GM19467 (cell line): Measurements from ENCODE around the gene GJC2.
A peak's percentile ranks its signal among the peaks of the same experiment; 100 is the strongest.
"Not testable (repeated sequence)": the region's sequence is repeated elsewhere in the genome, so short reads cannot be mapped to it uniquely, and the experiment has no call there.

ENCODE experiments used
- ATAC-seq: cut with Tn5 transposase; IDR thresholded peaks from one replicate; pipeline ENCODE4 v1.9.1; 2021; ENCODE audit warnings: mild to moderate bottlenecking, moderate library complexity; ENCODE audit not compliant: unreplicated experiment

Gene GJC2

DNA sequence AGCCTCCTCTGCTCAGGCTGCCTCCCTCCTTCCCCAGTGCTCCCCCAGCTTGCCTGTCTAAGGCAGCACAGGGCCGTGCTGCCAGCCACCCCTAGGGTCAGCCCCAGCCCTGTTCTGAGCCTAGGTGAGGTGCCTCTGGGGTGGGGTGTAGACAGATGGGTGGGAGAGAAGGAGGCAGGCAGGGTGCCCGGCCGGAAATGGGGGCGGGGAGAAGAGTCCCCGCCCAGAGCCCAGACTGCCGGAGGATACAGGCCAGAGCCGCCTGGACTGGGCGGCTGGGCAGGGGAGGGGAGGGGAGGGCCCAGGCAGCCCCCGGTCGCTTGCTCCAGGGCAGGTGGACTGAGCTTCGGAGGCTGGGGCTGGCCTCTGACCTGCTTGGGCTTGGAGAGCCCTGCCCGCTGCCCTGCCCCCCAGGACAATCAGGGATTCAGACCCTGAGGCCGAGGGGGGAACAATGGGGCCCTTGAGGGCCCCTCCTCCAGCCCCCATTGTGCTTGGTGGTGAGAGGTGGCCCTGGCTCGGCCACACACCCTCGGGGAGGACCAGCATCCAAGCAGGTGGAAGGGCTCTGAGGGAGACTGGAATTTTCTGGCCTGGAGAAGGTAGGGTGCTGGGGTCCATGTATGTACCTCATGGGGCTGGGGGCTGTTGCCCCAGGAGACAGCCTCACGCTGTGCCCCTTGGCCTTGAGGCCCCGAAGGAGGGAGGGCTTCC, at the start of gene GJC2:
Gene GJC2, plus strand, starts transcription at position 525 of the 714 bp plus-strand sequence. CDS start 7,829 bp downstream, outside the sequence.
- no peak for ATAC-seq

DNA sequence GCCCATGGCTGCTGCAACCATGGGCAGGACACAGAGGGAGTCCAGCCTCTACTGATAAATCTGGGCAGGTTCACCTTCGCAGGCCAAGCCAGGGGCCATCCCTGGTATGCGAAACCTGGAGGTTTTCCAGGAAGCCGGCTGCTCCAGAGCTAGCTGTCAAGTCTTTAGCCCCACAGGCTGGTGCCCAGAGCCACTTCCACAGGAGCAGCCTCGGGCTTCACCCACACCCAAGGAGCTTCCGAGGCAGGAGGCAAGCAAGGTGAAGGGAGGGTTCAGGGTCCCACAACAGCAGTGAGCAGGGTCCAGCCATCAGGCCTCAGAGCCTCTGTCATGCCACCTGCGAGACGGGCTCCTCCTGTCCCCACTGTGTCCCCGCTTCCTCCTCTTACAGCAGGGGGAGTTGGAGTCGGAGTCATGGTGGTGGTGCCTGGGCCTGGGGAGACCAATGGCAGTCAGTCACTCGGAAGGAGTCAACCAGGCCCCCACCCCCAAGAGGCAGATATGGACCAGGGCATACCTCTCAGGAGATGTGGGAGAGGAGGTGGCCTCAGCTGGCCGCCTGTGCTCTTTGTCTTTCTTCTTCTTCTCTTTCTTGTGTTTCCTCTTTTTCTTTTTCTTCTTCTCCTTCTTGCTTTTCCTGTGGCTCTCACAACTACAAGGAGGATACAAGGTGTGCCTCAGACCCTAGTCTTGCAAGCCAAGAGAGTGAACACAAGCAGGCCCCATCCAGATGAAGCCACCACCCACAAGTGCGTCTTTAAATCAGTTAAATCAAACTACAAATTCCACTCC, 48.7 kb upstream of the GJC2 start:
- no peak for ATAC-seq

DNA sequence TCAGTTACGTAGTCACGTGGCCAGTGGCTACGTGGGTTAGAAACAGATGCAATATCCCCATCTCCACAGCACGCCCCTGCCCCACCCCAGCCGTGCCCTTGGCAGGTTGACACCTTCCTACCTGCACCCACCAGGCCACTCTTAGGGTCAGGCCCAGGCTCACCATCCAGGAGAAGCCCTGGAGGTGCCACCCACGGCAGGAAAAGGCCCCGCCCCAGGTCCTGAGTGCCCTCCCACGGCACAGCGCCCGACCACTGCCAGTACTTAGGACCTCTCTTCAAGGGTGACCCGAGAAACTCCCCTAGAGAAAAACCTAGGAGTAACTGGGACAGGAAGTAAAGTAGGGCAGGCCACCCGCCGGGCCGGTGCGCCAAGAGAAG, 48.1 kb upstream of the GJC2 start:
- no peak for ATAC-seq

DNA sequence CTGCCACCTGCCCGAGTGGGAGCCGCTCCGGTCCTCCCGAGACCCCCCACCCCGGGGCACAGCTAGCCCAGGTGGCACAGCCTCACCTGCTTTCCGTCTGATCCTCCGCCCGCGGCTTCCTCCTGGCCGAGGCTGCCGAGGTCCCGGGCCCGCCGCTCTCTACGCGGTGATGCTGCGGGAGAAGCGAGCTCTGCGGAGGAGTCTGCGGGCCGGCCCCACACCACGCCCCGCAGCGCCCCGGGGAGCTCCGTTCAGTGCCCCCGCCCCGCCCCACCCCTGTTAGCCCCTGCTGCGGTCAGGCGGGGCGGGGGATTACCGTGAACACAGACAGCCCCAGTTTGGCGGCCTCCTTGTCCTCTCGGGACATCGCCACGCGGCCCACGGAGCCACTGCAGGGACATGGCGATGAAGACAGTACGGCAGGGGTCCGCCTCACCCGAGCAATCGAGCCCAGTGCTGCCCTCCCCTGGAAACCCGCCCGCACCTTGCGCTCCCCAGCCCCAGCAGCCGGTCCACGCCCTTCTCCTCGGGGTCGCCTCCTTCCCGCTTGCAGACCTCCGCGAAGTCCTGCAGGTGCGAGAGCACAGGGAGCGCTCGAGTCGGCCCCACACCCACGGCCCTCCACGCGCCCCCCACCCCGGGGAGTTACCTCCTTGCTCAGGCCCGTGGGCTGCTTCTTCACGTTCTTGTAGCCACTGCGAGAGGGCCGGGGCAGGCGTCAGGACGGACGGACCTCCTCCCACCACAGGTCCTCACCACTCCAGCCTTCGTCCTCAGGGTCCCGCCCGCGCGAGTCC, 47.5 kb upstream of the GJC2 start:
- ATAC-seq, result peak; percentile 19

DNA sequence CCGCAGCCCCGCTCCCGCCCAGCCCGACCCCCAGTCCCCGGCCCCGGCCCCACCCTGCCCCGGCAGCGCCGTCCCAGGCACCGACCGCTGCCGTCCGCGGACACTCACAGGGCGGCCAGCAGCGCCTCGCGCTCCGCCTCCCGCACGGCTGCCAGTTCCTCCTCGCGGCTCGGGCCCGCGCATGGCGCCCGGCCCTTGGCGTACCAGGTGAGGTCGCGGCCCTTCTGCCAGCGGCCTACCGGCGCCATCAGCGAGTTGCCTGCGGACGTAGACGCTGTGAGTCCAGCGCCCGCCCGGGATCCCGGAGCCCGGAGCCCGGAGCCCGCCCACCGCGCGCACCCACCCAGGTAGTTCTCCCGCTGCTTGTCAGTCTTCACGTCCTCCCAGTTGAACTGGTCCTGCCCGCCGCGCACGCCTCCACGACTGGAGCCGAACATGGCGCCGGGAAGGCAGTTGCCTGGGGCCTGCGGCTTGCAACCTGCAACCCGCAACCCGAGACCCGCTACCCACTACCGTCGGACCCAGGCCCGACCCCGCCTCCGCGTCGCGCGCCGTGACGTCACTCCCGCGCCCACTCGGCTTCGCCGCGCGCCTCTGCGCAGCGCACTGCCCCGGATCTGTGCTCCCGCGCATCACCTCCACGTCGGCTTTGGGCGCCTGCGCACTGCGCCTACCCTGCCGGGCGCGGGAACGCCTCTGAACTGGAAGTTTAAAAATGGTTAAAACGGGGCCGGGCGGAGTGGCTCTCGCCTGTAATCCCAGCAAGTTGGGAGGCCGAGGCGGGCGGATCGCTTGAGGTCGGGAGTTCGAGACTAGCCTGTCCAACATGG, 46.7 kb upstream of the GJC2 start, which contains the start of gene C1orf35:
Gene C1orf35, minus strand, starts transcription at position 535 of the 830 bp plus-strand sequence. Its CDS starts 98 bp downstream, at position 437.
- peak; percentile 56 for ATAC-seq

DNA sequence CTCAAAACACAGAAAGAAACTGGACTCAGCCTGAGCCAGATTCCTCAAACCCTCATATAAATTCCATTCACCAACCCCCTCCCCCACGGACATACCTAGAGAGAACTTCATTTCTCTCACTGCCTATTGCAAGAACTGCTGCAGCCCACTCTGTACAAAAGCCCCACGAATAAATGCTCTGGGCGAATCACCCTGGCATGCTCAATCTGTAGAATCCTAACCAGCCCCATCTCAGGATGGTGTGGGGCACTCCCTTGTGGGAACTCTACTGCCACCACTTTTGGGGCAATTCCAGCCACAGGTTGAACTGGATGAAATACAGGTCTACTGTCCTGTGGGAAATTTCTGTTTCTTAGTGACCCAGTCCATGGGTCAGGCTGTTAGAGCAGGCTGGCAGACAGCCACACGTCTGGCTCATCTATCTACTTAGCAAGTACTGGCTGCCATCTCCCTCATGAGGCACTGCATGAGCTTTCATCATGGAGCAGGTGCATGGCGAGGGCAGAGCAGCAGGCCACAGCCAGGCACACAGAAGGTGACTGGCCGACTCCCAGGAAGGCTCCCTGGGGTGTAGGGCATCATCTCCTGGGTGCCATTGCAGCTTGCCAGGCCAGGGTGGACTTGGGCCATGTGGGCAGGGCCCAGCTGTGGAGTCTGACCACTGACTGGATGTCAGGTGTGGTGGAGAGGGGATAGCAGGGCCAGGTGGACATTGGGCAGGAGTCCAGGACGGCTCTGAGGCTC, 45.0 kb upstream of the GJC2 start:
- no peak for ATAC-seq

DNA sequence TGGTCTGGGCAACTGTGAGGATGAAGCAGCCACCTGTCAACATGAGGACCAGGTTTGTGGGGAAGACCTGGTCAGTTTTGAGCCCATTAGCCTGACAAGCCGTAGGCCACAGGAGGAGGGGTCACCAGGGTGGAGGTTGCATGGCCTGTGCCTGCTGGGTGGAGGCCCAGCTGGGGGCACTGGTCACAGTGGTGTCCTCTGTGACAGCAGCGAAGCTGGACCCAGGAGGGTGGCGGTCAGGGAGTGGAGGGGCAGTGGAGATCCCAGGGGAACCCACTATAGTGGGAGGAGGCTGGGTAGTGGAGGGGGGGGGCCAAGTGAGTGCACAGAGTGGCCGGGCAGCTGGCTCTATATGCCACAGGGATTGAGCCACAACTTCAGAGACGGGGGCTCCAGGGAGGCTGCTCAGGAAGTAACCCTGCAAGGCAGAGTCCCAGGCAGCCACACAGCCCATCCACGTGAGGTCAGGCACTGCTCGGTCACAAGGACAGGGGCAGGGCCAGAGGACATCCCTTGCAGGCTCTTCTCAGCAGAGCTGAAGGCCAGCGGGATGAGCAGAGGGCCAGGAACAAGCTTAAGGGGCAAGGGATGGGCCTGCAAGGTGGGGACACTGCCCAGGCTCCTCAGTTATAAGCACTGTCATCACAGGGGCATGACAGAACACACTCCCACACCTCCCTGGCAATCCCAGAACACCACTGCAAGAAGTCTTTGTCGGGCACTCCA, 44.3 kb upstream of the GJC2 start:
- no peak for ATAC-seq

DNA sequence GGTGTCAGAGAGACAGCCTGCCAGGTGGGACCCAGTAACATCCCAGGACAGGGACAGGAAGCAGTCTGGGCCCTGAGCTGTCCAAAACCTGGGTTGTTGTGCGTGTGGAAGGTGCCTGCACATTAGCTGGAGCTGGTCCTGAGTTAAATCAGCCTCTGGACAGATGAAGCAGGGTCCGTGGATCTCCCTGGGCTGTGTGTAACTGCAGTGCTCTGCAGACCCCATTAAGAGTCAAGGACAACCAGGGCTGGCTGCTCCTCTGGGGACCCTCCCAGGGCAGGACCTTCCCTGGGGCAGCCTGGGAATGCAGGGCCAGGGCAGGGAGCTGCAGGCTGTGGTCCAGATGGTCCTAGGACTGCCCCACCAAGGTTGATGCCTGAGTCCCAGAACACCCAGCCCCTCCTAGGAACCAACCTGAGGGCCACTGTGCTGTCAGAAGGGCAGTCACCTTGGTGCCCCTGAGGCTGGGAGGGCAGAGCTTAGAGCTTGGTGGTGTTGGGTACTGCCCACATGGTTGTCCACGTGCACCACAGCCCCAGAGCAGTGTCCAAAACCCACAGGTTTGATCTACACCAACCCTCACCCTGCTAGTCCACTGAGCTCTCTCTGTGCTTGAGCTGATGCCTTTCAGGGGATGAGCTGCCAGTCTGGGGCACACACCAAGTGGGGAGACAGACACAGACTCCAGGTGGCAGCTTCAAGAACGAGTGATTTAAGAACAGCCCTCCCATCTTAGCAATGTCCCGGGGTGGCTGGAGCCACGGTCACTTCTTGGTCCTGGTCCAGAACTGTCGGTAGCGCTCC, 43.5 kb upstream of the GJC2 start:
- ATAC-seq, result no peak

DNA sequence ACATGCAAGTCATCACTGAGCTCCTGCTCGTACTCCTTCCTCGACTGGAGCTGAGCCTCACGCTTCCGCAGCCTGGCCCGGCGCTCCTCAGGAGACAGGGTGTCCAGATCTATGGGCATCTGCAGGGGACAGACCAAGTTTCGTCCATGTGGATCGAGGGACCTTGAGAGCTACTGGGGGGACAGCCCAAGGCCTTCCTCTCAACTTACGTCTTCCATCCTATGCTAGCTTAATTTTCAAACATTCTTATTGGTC, 43.0 kb upstream of the GJC2 start:
- no peak for ATAC-seq

DNA sequence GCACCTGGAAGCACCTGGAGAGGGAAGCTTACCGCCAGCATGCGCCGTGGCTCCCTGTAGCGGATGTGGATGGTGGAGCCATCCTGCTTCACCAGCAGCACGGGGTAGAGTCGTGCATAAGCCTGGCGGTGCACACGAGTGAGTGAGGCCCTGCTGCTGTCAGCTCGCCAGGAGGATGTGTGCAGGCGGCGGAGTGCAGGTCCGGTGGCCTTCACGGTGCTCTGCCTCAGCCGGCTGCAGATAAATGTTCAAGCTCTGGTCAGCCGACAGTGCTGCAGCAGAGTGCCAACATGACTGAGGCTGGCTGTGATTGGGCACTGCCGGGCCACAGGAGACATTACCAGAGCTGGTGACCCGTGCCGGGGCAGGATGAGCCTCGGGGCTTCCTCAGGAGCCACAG, 42.1 kb upstream of the GJC2 start:
- ATAC-seq, result no peak

DNA sequence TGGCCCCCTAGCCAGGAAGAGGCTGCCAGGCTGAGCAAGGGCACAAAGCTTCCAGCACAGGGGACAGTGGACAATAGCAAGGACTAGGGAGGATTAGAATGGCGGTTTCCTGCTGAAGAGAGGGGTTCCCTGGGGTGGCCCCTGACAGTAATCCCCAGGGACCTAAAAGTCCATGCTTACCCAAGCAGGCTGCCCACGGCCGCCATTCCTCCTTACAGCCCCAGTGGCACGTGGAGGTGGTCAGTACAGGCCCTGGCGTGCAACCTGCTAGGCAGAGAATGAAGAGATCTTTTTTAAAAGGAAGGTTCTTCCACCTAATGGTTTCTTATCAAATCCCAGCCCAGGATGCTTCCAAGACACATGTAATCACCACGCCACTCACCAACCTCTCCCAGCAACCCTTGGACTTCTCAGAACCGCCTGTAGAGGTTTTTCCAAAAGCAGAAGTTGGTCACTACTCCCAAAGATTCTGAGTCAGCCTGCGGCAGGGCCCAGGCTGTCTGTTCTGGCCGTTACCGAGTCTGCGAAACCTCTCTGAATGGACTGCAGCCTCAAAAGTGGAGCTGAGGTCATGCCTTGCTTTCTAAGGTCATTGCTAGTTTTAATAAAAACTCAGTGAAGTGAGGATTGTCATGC, 41.6 kb upstream of the GJC2 start:
- no peak for ATAC-seq

DNA sequence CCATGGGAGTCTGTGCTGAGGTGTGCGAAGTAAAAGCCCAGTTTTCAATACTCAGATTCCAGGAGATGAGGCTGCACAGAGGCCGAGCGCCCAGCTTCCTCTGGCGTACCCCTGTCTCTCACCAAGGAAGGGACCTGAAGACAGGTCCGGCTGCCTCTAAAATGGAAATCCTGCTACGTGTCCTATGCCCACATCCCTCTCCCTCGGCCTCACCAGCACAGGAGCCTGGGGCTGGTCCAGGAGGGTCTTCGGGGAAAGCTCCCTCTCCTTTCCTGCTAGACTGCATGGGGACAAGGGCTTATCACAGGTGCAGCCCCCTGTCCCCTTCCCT, 41.0 kb upstream of the GJC2 start:
- ATAC-seq, result no peak

DNA sequence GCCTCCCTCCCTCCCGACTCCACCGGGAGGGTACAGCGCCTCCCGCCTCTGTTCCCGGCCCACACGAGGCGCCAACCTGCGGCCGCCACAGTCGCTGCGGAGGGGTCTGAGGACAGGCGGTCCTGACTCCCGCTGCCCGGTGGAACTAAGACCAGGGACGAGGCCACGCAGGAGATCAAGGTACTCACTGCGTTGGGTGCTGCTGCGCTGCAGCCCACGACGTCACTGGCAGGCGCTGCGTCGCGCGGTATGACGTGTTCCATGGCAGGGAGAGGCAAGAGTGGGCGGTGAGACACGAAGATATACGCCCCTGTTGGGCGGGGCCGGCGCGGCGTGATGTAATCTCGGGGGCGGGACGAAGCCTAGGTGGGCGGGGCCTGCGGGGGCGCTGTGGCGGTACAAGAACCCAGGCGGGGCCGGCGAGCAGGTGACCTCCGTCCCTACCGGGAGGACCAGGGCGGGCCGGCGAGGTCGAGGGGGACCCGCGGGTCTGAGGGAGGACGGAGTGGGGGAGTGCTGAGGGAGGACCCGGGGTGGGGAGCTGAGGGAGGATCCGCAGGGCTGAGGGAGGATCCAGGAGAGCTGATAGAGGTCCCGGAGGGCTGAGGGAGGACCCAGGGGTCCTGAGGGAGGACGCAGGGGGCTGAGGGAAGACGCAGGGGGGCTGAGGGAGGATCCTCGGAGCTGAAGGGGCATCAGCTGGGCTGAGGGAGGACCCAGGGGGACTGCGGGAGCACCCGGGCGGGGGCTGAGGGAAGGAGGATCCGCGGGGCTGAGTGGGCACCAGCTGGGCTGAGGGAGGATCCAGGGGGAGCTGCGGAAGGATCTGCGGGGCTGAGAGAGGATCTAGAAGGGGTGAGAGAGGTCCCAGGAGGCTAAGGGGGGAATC, 40.4 kb upstream of the GJC2 start, which contains the start of gene MRPL55:
Gene MRPL55, minus strand, starts transcription at position 227 of the 889 bp plus-strand sequence. CDS start 1,039 bp downstream, outside the sequence.
- peak; percentile 84 for ATAC-seq

DNA sequence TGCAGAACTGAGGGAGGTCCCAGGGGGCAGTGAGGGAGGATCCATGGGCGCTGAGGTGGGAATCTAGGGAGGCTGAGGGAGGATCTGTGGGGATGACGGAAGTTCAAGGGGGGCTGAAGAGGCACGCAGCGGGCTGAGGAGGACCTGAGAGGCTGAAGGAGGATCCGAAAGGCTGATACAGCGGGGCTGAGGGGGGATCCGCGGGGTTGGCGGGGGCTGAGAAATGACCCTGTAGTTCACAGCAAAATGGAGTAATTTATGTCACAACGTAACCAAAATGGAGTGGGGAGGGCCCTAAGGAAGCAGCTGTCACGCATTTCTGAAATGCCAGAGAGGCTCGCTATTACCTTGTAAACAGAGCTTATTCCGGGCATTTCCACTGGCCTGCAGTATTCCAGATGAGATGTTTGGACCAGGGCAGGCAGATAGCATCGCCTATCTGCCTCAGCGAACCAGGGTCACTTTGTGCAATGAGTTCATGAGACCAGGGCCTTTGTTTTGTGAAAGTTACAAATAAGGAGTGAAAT, 39.7 kb upstream of the GJC2 start:
- no peak for ATAC-seq

DNA sequence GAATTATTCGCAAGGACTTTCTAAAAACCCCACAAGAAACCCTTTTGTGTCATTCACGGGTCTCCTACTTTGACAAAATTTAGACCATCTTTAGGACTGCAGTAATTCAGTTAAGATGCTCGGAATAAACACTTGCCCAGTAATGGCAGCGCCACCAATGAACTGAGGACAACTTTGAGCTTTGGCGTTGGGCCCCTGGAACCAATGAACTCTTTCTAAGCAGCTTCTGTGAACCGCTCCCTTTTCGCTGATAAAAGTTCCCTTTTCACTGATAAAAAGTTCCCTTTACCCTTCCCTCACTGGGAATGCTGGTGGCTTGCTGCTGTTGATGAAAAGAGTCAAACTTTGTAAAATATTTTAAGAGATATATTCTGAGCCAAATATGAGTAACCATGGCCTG, 39.2 kb upstream of the GJC2 start:
- no peak for ATAC-seq

DNA sequence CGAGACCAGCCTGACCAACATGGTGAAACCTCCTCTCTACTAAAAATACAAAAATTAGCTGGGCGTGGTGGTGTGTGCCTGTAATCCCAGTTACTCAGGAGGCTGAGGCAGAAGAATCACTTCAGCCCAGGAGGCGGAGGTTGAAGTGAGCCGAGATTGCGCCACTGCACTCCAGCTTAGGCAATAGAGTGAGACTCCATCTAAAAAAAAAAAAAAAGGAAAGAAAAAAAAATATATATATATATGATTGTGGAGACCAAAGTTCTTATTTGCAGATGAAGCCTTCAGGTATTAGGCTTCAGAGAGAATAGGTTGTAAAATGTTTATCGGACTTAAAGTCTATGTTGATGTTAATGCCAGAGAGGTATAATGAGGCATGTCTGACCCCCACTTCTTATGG, 38.4 kb upstream of the GJC2 start:
- ATAC-seq, result not testable (repeated sequence)

DNA sequence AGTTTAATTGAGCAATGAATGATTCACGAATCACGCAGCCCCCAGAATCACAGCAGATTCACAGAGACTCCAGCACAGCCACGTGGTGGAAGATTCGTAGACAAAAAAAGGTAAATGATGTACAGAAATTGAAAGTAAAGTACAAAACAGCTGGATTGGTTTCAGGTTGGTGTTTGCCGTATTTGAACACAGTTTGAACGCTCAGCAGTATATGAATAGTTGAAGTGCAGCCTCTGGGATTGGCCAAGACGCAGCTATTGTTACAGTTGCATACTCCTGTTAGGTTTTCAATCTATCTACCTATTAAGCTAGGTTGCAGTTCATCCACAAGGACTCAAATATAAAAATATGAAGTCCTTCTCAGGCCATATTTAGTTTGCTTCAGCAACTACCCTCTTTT, 37.6 kb upstream of the GJC2 start:
- no peak for ATAC-seq
